Colonic mucosa (tissue), 4 donors: ENCODE measurements around the gene CTDSP1. TPM values are rescaled to one million over a fixed set of nuclear protein-coding genes. Genes with fewer than 3 reads are reported as not detected.

Experiments used
- DNase-seq: peaks from one replicate; pipeline ENCODE4 v3.0.0-alpha.2; 2020
- H3K27ac ChIP-seq: fragments of 200-600 bp; one replicate; pipeline ENCODE4 v1.8.0; 2021
- H3K27me3 ChIP-seq: fragments of 200-600 bp; one replicate; pipeline ENCODE4 v1.8.0; 2021
- H3K36me3 ChIP-seq: fragments of 200-600 bp; one replicate; pipeline ENCODE4 v1.8.0; 2021
- H3K4me1 ChIP-seq: fragments of 200-600 bp; one replicate; pipeline ENCODE4 v1.8.0; 2021; ENCODE audit warnings: mild to moderate bottlenecking
- H3K4me3 ChIP-seq: fragments of 200-600 bp; one replicate; pipeline ENCODE4 v1.8.0; 2021
- H3K9ac ChIP-seq, 2 donors: one replicate each; pipeline ENCODE4 v1.7.0; 2013; ENCODE audit warnings: control low read depth in 2 of 2, low read depth in 2 of 2, low read length in 2 of 2
- H3K9me3 ChIP-seq: fragments of 200-600 bp; one replicate; pipeline ENCODE4 v1.8.0; 2021
- intact Hi-C: fragments of 100-400 bp; cut with DNase I; formaldehyde crosslinking; loops from one replicate; pipeline ENCODE4 v1.14.1; 2022
- total RNA-seq, 2 donors: library from RNA; stranded (reverse); fragmentation: NEBNext Ultra II Directional in 1 of 2; extraction: Animal tissue kit (Norgen Biotek cat#: 25700) in 1 of 2; gene quantifications; one replicate each; pipeline ENCODE4 v1.2.1, GENCODE V29; 2021
- TF ChIP-seq, protein P1 (sequence below): fragments of 200-600 bp; IDR thresholded peaks from one replicate; pipeline ENCODE4 v1.8.0; 2022; ENCODE audit warnings: antibody characterized with exemption, mild to moderate bottlenecking
- donor health status: healthy.
- donor health status: DM: no; HTN: no; CAD: no.
- donor health status: DM: no; HTN: no; CAD: no.

CTDSP1 gene
- total RNA-seq, 2 donors from 2014 or later, result 137 to 150 TPM

DNA sequence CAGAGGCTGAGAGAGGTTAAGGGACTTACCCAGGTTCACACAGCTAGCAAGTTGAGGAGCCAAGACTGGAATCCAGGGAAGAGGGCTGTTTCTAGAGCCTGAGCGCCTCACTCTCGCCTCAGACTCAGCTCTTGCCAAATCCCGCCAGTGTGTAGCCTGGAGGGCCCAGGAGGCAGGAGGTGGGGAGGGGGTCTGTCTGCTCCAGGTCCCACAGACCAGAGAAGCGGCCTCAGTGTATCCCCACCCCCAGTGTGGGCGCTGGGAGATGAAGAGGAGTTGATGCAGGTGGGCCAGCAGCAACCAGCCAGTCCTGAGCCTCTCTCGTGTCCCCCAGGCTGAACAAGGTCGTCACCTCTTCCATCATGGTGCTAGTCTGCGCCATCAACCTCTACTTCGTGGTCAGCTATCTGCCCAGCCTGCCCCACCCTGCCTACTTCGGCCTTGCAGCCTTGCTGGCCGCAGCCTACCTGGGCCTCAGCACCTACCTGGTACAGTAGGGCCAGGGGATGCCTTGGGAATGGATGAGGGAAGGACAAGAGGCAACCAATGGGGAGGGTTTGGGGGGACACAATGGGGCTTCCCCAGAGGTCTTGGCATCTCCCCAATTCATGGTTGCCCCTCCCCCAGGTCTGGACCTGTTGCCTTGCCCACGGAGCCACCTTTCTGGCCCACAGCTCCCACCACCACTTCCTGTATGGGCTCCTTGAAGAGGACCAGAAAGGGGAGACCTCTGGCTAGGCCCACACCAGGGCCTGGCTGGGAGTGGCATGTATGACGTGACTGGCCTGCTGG is 5.2 kb upstream of the CTDSP1 start:
- H3K4me1 ChIP-seq, result peaks cover 4% of the 10 kb centered on the region
- H3K9ac ChIP-seq, result peak overlapping the region in 1 of 2 donors; percentile 8
- H3K27ac ChIP-seq, result no peak overlapping the region
- TF ChIP-seq, protein P1, sequence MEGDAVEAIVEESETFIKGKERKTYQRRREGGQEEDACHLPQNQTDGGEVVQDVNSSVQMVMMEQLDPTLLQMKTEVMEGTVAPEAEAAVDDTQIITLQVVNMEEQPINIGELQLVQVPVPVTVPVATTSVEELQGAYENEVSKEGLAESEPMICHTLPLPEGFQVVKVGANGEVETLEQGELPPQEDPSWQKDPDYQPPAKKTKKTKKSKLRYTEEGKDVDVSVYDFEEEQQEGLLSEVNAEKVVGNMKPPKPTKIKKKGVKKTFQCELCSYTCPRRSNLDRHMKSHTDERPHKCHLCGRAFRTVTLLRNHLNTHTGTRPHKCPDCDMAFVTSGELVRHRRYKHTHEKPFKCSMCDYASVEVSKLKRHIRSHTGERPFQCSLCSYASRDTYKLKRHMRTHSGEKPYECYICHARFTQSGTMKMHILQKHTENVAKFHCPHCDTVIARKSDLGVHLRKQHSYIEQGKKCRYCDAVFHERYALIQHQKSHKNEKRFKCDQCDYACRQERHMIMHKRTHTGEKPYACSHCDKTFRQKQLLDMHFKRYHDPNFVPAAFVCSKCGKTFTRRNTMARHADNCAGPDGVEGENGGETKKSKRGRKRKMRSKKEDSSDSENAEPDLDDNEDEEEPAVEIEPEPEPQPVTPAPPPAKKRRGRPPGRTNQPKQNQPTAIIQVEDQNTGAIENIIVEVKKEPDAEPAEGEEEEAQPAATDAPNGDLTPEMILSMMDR, result no peak
- no peak for DNase-seq
- intact Hi-C loops, result loop anchor here (5.0 kb wide), 1 partner anchor 92 kb away; no protein-coding TSS in a partner anchor
- H3K27me3 ChIP-seq, result no peaks in the 10 kb centered on the region
- H3K4me3 ChIP-seq, result no peak overlapping the region
- H3K9me3 ChIP-seq, result no peaks in the 10 kb centered on the region
- H3K36me3 ChIP-seq, result no peaks in the 10 kb centered on the region

DNA sequence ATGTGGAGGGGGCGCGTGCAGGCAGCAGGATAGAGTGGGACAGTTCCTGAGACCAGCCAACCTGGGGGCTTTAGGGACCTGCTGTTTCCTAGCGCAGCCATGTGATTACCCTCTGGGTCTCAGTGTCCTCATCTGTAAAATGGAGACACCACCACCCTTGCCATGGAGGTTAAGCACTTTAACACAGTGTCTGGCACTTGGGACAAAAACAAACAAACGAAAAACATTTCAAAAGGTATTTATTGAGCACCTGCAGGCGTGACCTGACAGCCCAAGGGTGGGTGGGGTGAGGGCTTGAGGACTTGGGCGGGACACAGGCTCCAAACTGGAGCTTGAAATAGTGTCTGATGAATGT is 4.6 kb upstream of the CTDSP1 start:
- intact Hi-C loops, result no loop called here
- Histone ChIP-seq H3K36me3 (no peaks in the 10 kb centered on the region), H3K9me3 (no peaks in the 10 kb centered on the region), H3K4me1 (peaks cover 4% of the 10 kb centered on the region), H3K9ac (peak overlapping the region; percentile 8 to 67), H3K27me3 (no peaks in the 10 kb centered on the region), H3K27ac (peak overlapping the region; percentile 100), H3K4me3 (no peak overlapping the region)
- TF ChIP-seq, protein P1, result no peak
- DNase-seq, result no peak

DNA sequence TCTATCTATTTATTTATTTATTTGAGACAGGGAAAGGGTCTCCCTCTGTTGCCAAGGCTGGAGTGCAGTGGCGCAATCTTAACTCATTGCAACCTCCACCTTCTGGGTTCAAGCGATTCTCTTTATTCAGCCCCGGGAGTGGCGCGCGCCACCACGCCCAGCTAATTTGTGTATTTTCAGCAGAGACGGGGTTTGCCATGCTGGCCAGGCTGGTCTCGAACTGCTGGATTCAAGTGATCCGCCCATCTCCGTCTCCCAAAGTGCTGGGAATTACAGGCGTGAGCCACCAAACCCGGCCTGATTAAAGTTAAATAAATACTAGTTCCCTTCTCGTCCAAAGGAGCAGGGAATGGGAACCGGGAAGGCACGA is 4.2 kb upstream of the CTDSP1 start:
- Histone ChIP-seq H3K27ac (peak overlapping the region; percentile 100), H3K9ac (peak overlapping the region; percentile 66 to 67), H3K36me3 (no peaks in the 10 kb centered on the region), H3K4me1 (peaks cover 4% of the 10 kb centered on the region), H3K27me3 (no peaks in the 10 kb centered on the region), H3K9me3 (no peaks in the 10 kb centered on the region), H3K4me3 (peak overlapping the region; percentile 97)
- TF ChIP-seq, protein P1, result no peak
- peak; percentile 73 for DNase-seq
- intact Hi-C loops, result no loop called here

DNA sequence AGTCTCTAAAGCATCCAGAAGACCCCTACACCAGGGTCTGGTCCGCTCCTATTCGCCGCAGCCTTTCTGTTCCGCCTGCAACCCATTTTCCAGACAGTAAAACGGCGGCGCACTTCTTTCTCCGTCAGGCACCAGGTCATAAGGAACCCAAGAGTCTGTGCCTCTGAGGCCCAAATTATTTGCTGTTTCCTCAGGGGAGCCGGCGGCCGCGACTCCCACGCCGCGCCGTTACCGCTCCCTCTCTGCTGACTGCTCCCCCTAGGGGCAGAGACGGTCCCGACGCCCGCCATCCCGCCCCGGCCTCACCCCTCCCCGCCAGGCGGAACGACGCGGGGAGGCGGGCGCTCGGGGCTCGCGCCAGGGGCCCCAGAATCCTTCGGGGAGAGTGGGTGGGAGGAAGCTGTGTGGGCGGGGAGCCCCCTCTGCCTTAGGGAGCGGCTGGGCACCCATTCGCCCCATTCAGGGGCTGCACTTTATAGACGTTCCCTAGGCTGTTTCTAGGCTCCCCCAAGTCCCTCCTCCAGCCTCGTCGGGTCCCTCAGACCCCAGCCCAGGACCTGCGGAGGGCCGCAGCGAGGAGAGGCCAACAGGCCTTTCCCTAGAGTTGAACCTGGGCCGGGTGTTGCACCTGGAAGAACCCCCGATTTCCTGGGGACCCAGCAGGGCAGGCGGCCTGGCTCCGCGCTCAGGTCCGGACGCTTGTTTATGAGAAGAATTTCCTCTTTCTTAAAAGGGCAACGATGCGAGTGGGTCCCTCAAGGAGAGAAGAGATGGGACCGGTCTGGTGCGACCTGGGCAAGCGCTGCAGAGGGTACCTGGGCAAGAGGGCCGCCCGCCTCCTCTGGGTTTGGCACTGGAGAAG is 3.6 kb upstream of the CTDSP1 start:
- TF ChIP-seq, protein P1, result peak; percentile 84
- Histone ChIP-seq H3K9me3 (no peaks in the 10 kb centered on the region), H3K36me3 (no peaks in the 10 kb centered on the region), H3K4me1 (peaks cover 5% of the 10 kb centered on the region), H3K9ac (peak overlapping the region; percentile 84 to 88), H3K27ac (peak overlapping the region; percentile 100), H3K27me3 (no peaks in the 10 kb centered on the region), H3K4me3 (peak overlapping the region; percentile 97)
- peak; percentile 94 for DNase-seq
- intact Hi-C loops, result no loop called here

DNA sequence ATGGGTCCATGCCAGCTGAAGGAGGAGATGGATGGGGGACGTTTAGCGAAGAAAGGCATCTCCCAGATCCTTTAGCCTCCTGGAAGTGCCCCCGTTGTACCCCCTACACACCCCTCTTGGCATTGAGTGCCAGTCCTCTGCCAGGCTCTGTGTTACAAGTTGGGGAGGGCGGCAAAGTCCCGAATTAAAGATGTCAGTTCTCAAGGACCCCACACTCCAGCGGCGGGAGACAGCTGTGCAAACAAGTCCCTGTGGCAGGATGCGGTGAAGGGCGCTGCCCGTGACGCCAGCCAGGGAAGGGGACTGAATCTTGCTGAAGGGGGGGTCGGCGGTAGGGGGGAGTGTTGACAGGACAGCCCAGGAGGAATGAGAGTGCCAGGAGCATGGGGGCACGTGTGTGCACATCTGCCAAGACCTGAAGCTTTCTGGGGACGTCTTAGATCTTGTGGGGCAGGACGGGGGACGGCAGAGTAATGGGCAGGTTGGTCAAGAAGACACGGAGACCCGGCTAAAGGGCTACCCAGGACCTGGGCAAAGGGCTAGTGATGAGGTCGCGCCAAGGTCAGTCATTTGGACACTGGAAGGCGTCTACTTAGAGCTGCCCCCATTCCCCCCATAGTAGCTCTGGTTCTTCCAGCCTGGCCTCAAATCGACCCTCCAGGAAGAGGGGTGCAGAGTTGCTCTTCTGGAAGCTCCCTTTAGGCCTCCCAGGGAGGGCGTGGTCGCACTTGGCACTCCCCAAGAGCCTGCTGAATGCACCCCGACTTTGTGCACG is 2.8 kb upstream of the CTDSP1 start:
- Histone ChIP-seq H3K36me3 (no peaks in the 10 kb centered on the region), H3K9ac (peak overlapping the region; percentile 84 to 88), H3K27ac (peak overlapping the region; percentile 100), H3K9me3 (no peaks in the 10 kb centered on the region), H3K27me3 (no peaks in the 10 kb centered on the region), H3K4me1 (peaks cover 13% of the 10 kb centered on the region), H3K4me3 (peak overlapping the region; percentile 97)
- TF ChIP-seq, protein P1, result no peak
- DNase-seq, result peak; percentile 81
- intact Hi-C loops, result no loop called here
